Endodermal cell (in vitro differentiated cells): ENCODE results near the gene SFXN1. TPM values are rescaled to one million over a fixed set of nuclear protein-coding genes. Genes with fewer than 3 reads are reported as not detected.

Experiments used
- DNase-seq: peaks from one replicate; pipeline ENCODE4 v3.0.0-alpha.2; 2017
- H3K27ac ChIP-seq: 2 replicates; pipeline ENCODE4 v1.5.1; 2013; ENCODE audit warnings: mild to moderate bottlenecking, low read depth, low read length, moderate library complexity
- H3K27me3 ChIP-seq: 2 replicates; pipeline ENCODE4 v1.6.1; 2013; ENCODE audit warnings: mild to moderate bottlenecking, low read length, moderate library complexity; ENCODE audit not compliant: insufficient read depth, control insufficient read depth, poor library complexity, severe bottlenecking
- H3K36me3 ChIP-seq: 2 replicates; pipeline ENCODE4 v1.7.0; 2013; ENCODE audit warnings: mild to moderate bottlenecking, low read length, moderate library complexity; ENCODE audit not compliant: control insufficient read depth, insufficient read depth
- H3K4me1 ChIP-seq: one replicate; pipeline ENCODE4 v1.7.0; 2013; ENCODE audit warnings: low read length; ENCODE audit not compliant: control insufficient read depth, insufficient read depth
- H3K4me3 ChIP-seq: 2 replicates; pipeline ENCODE4 v1.5.1; 2013; ENCODE audit warnings: mild to moderate bottlenecking, low read length, moderate library complexity
- H3K9ac ChIP-seq: 2 replicates; pipeline ENCODE4 v1.6.1; 2013; ENCODE audit warnings: mild to moderate bottlenecking, low read length, moderate library complexity; ENCODE audit not compliant: poor library complexity, severe bottlenecking; ENCODE audit errors: extremely low read depth
- H3K9me3 ChIP-seq: 2 replicates; pipeline ENCODE4 v1.6.1; 2013; ENCODE audit warnings: mild to moderate bottlenecking, low read length, moderate library complexity; ENCODE audit not compliant: control insufficient read depth
- H3K27ac Mint-ChIP-seq: 2 replicates; pipeline ENCODE4 v1.8.0; 2020; ENCODE audit warnings: mixed read lengths
- H3K27me3 Mint-ChIP-seq: 2 replicates; pipeline ENCODE4 v1.8.0; 2021; ENCODE audit warnings: mild to moderate bottlenecking, mixed read lengths; ENCODE audit not compliant: insufficient read depth
- H3K36me3 Mint-ChIP-seq: 2 replicates; pipeline ENCODE4 v1.8.0; 2020; ENCODE audit warnings: low read depth, mixed read lengths
- H3K4me1 Mint-ChIP-seq: 2 replicates; pipeline ENCODE4 v1.8.0; 2020; ENCODE audit warnings: mixed read lengths
- H3K4me3 Mint-ChIP-seq: 2 replicates; pipeline ENCODE4 v1.8.0; 2020; ENCODE audit warnings: mild to moderate bottlenecking, moderate library complexity, mixed read lengths
- H3K9me3 Mint-ChIP-seq: 2 replicates; pipeline ENCODE4 v1.8.0; 2020; ENCODE audit warnings: mild to moderate bottlenecking, mixed read lengths
- WGBS, 2 experiments: methylation state at CpG; one replicate each; pipeline versions ENCODE4 v1.1.5 to v1.1.7; 2013; ENCODE audit warnings: missing lambda C conversion rate in 2 of 2, mixed read lengths in 1 of 2; ENCODE audit not compliant: insufficient coverage in 1 of 2, insufficient read length in 1 of 2; 5-methylcytosine and 5-hydroxymethylcytosine counted together
- total RNA-seq, 2 donors: library from RNA; stranded (reverse); fragmentation: NEBNext Ultra II Directional in 1 of 2; extraction: Animal tissue kit (Norgen Biotek cat#: 25700) in 1 of 2; gene quantifications; 2 replicates in 1 of 2; 3 replicates in 1 of 2; pipeline ENCODE4 v1.2.1, GENCODE V29; 2021
- TF ChIP-seq, protein P1 (sequence below): fragments of 200-600 bp; sonication (generic); conservative IDR thresholded peaks from 2 replicates; pipeline ENCODE4 v1.5.0; 2021; ENCODE audit warnings: antibody characterized with exemption, mild to moderate bottlenecking

Gene SFXN1
- total RNA-seq, 2 donors from 2014 or later = 122 to 154 TPM

GRCh38 chr5:175541264-175541663, 62.9 kb downstream of the SFXN1 start:
- H3K4me3 Mint-ChIP-seq = no peak overlapping the region
- no peaks in the 10 kb centered on the region for H3K9me3 Mint-ChIP-seq
- peaks cover 14% of the 10 kb centered on the region for H3K27me3 ChIP-seq
- no peaks in the 10 kb centered on the region for H3K36me3 ChIP-seq
- H3K9ac ChIP-seq = no peak overlapping the region
- no peak overlapping the region for H3K27ac ChIP-seq
- H3K27me3 Mint-ChIP-seq = peaks cover 5% of the 10 kb centered on the region
- no peak overlapping the region for H3K27ac Mint-ChIP-seq
- TF ChIP-seq, protein P1, sequence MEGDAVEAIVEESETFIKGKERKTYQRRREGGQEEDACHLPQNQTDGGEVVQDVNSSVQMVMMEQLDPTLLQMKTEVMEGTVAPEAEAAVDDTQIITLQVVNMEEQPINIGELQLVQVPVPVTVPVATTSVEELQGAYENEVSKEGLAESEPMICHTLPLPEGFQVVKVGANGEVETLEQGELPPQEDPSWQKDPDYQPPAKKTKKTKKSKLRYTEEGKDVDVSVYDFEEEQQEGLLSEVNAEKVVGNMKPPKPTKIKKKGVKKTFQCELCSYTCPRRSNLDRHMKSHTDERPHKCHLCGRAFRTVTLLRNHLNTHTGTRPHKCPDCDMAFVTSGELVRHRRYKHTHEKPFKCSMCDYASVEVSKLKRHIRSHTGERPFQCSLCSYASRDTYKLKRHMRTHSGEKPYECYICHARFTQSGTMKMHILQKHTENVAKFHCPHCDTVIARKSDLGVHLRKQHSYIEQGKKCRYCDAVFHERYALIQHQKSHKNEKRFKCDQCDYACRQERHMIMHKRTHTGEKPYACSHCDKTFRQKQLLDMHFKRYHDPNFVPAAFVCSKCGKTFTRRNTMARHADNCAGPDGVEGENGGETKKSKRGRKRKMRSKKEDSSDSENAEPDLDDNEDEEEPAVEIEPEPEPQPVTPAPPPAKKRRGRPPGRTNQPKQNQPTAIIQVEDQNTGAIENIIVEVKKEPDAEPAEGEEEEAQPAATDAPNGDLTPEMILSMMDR = no peak
- 61 to 86% methylated on average over 3 to 4 of the region's 4 CpGs for WGBS, 2 experiments
- no peak overlapping the region for H3K4me3 ChIP-seq
- peaks cover 18% of the 10 kb centered on the region for H3K4me1 Mint-ChIP-seq
- peaks cover 6% of the 10 kb centered on the region for H3K4me1 ChIP-seq
- DNase-seq = no peak
- no peaks in the 10 kb centered on the region for H3K9me3 ChIP-seq
- H3K36me3 Mint-ChIP-seq = no peaks in the 10 kb centered on the region

DNA sequence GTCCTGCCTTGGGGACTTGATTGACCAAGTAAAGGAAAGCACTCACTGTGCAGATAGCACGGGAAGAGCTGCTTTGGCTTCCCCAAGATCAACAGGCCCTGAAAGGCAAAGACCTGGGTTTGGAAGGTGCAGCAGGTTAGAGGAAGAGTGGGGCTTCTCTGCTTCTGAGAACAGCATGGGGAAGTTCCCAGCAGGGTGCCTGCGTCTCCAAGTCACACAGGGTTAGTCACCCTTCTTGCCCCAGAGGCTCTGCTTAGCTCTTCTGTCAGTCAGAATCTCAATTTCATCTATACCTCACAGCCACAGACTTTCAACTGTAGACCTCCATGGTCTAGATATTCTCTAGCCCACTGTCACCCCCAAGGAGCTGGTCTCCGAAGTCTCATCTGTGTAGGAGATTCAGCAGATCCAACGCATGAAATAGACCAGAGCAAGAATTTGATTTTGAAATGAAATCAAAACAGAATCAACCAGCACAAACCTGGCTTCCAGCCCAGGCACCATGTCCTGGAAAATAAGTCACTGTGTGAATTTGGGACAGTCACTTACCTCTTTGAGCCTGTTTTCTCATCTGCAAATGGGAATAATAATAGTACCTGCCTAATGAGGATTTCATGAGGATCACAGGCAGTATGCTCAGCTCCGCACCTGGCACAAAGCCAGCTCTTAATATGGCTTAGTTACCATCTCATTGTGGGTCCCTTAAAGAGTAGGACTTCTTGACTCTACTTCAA, 64.0 kb downstream of the SFXN1 start:
- H3K9me3 Mint-ChIP-seq = no peaks in the 10 kb centered on the region
- no peak overlapping the region for H3K4me3 Mint-ChIP-seq
- Histone ChIP-seq H3K36me3 (no peaks in the 10 kb centered on the region), H3K27me3 (peaks cover 14% of the 10 kb centered on the region), H3K4me3 (no peak overlapping the region), H3K9me3 (no peaks in the 10 kb centered on the region), H3K4me1 (peaks cover 6% of the 10 kb centered on the region), H3K9ac (no peak overlapping the region), H3K27ac (no peak overlapping the region)
- peaks cover 7% of the 10 kb centered on the region for H3K27me3 Mint-ChIP-seq
- DNase-seq = no peak
- 62 to 66% methylated on average over 3 to 4 of the region's 5 CpGs for WGBS, 2 experiments
- H3K27ac Mint-ChIP-seq = no peak overlapping the region
- TF ChIP-seq, protein P1 = no peak
- H3K4me1 Mint-ChIP-seq = peaks cover 23% of the 10 kb centered on the region
- no peaks in the 10 kb centered on the region for H3K36me3 Mint-ChIP-seq

GRCh38 chr5:175542966-175543235, 64.5 kb downstream of the SFXN1 start:
- DNase-seq = no peak
- H3K27ac ChIP-seq = no peak overlapping the region

More at GRCh38 chr5:175542966-175543235, 64.5 kb downstream of the SFXN1 start:
- Mint-ChIP-seq H3K27ac (no peak overlapping the region), H3K4me3 (no peak overlapping the region), H3K4me1 (peaks cover 26% of the 10 kb centered on the region), H3K27me3 (peaks cover 7% of the 10 kb centered on the region), H3K9me3 (no peaks in the 10 kb centered on the region), H3K36me3 (no peaks in the 10 kb centered on the region)
- WGBS, 2 experiments = 67 to 77% methylated on average over 1 of the region's 1 CpG
- Histone ChIP-seq H3K9me3 (no peaks in the 10 kb centered on the region), H3K36me3 (no peaks in the 10 kb centered on the region), H3K9ac (no peak overlapping the region), H3K4me3 (no peak overlapping the region), H3K4me1 (peaks cover 6% of the 10 kb centered on the region), H3K27me3 (peaks cover 14% of the 10 kb centered on the region)
- TF ChIP-seq, protein P1 = no peak
